GM23248 (cell line): Measurements from ENCODE around the gene ZNF410.

Experiments used
- EZH2 ChIP-seq: fragments of 200-600 bp; sonication (generic); IDR thresholded peaks from 2 replicates; pipeline ENCODE4 v1.6.1; 2018; ENCODE audit warnings: antibody characterized with exemption, mild to moderate bottlenecking; ENCODE audit not compliant: insufficient read depth, poor library complexity, severe bottlenecking
- EZH2phosphoT487 ChIP-seq: fragments of 200-600 bp; sonication (generic); IDR thresholded peaks from 2 replicates; pipeline ENCODE4 v1.6.1; 2018; ENCODE audit warnings: antibody characterized with exemption, moderate library complexity, mild to moderate bottlenecking, low read depth; ENCODE audit not compliant: insufficient read depth

- TF ChIP-seq EZH2 (no peak), EZH2phosphoT487 (no peak)
These were observed 8.2 kb upstream of the ZNF410 start for GRCh38 chr14:73878436-73878835.
